Fibroblast of upper back skin (primary cell): Measurements from ENCODE around the gene ADIPOR2.

ENCODE experiments used
- DNase-seq: peaks from one replicate; pipeline ENCODE4 v3.0.0-alpha.2; 2013

Gene ADIPOR2

DNA sequence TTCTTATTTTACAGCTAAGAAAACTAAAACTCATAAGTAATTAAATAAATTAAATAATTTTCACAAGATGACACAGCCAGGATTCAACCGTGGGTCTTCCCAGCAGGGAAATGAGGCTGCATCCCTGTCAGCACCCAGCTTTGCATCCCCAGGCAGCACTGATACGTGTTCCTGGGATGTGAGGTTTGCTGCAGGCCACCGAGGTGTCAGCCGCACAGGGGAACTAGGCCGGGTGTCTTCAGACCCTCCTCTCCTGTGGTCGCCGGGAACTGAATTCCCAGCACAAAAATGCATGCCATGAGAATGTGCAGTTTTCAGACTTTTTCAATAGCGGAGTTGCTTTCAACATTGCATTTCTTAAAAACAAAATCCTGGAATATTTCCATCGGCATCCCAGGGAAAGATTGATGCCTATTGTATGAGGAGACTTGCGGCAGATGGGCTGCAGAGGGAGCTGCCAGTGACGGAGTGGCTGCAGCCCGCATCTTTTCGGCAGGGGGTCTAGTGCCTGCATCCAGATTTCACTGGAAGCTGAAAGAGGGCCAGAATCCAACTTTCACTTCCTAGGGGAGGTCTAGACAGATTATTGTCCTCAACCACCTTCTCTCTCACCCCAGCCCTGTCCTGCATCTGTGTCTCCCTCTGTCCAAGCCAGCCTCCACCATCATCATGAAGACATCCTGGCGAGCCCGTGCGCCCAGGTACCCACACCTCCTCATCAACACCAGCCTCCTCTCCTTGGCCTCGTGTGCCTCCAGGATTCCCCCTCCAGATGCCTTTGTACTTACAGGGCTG lies 142.1 kb downstream of the ADIPOR2 start:
- DNase-seq = no peak

DNA sequence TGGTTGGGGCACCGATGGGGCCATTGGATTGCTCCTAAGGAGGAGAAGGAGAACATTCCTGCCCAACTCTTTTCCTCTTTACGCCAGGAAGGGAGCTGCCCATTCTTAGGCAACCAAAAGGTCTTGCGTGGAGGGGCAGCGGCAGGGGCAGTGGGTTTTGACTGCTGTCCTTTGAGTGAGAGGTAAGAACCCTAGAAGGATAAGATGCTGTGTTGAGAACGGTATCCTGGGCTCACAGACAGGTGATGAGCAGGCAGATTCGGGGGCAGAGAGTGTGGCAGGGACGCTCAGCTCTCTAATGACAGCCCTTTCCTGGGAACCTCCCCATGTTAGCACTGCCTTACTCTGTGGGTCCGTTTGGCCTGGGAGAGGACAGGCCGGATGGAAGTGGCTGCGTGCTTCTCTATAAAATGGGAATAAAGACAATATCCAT lies 142.7 kb downstream of the ADIPOR2 start:
- no peak for DNase-seq

DNA sequence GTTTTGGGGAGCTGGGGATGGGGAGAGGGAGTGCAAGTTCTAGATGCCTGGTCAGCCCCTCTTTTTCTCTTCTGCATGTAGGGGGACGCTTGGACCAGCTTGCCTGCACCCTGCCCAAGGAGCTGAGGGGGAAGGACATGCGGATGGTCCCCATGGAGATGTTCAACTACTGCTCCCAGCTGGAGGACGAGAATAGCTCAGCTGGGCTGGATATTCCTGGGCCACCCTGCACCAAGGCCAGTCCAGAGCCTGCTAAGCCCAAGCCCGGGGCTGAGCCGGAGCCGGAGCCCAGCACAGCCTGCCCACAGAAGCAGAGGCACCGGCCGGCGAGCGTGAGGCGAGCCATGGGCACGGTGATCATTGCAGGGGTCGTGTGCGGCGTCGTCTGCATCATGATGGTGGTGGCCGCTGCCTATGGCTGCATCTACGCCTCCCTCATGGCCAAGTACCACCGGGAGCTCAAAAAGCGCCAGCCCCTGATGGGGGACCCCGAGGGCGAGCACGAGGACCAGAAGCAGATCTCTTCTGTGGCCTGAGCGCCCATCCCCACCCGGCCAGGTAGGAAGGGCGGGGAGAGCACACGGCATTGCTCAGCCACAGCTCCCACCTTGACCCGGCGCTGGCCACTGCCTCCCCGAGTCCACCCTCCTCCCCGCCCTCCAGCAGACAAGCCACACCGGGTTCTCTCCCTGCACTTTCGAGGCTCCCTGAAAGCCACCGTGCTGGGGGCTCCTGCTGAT lies 143.5 kb downstream of the ADIPOR2 start:
- DNase-seq = no peak

DNA sequence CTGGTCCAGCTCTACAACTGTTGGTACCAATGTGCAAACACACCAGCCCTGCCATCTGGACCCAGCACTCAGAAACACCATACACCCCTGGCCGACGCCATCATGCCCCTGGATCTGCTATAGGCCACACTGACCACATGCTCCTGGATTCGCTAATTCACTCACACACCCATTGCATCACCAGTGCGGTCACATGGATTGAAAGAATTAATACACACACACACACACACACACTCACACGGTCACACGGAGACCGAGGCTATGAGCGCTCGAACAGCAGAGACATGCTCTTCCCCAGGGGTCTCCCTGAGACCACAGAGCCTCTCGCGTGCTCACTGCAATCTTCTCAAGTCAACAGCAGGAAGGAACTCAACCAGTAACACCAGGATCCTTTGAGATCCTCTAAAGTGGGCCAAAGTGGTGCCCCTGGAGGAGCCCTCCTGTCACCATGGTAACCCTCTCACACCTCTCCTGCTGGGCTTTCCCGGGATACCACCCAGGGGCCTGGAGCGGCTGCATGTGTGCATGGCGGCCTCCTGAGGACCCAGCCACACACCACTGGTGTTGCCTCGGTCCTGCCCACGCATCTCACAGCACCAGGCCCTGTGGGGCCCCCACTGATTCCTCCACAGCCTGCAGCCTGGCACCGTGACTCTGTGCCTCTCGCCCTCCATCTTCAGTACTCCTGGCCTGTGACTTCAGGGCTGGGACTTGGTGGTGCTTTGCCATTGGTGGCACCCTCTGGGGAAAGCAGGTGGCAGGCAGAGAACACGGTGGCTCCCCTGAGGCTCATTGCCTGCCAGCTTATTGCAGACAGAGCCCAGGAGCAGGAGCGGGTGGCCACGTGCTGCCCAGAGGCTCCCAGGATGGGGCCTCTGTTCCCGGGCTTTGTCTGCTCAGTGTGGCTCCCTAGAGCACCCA lies 144.6 kb downstream of the ADIPOR2 start:
- DNase-seq = no peak

DNA sequence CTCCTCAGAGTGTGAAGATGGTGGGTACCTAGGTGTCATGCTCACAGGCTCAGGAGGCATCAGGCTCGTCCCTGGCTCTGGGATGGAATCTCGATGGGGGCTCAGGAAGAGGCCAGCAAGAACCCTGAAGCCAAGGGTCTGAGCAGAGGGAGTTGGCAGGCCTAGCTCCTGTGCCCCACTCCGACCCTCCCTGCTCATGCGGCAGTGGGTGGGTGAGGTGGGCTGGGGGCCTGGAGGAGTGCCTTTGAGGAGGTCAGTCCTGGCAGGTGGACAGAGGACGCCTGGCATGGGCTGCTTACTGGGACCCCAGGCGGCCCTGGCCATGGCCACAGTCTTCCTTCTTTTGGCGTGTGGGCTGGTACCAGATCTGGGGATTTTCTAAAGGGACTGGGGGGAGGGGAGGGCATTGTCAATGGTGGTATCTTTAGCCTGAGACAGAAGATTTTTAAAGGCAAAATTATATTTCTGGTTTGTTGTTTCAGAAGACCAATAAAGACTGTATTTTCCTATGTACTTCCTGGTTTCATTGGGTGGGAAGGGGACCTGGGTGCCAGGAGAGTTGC lies 145.5 kb downstream of the ADIPOR2 start:
- DNase-seq = no peak

DNA sequence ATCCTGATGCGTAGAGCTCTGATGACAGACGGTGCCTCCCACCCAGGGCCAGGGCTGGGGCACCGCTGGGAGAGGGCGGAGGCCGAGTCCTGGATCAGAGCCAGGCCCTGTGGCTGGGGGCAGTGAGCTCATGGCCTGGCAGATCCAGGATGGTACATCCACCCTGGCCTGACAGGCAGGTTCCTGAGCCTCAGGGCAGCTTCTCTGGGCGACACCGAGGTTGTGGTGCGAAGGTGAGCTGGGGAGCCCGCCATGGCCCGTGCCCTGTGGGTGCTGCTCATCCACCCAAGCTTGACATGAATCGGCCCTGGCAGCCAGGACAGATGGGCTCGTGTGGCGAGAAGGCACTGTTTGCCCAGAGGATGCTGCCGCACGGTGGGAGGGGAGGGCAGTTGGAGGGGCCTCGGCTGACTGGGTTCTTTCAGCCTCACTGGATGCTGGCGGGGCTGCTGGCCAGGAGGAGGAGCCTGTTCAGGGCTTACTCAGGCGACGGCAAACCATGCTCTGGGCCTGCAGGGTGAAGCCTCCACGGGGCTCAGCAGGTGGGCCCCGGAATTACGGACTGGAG lies 146.1 kb downstream of the ADIPOR2 start:
- no peak for DNase-seq

DNA sequence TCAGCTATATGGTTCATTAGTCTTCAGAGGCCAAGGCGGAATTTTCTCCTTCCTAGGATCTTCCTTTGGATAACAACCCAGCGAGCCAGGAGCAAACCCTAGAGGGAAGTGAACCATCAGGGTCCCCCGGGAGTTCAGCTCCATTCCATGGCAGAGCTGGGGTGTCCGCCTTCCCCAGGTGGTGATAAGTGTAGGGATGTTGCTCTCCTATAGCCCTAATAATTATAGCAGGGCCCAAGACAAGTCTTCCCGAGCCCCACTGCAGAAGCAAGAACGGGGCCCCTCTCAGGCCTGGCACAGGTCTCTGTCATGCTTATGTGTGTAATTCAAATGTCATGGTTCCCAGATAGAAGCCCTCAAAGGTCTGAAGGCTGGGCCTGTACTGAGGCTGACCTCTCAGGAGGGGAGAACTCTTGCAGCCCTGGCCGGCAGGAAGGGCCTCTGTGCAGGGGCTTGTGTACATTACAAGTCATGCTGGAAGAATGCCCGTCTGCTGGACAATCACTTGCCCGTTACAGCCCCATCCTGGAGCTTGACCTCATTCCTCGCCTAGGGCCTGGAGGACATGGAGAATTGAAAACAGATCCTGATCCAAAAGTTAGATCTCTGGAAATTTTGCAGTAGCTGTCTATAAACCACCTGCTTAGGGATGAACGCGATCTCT lies 146.8 kb downstream of the ADIPOR2 start:
- no peak for DNase-seq
